Esophagus (tissue), 2 donors: Measurements from ENCODE around the gene AJAP1. TPM values are rescaled to one million over a fixed set of nuclear protein-coding genes. Genes with fewer than 3 reads are reported as not detected.

Source experiments
- H3K27ac ChIP-seq, 2 donors: one replicate each; pipeline ENCODE4 v1.5.1; 2013; ENCODE audit warnings: low read depth in 2 of 2, mild to moderate bottlenecking in 2 of 2, inconsistent platforms in 1 of 2, low read length in 1 of 2, moderate library complexity in 1 of 2
- H3K27me3 ChIP-seq, 2 donors: one replicate each; pipeline ENCODE4 v1.6.1; 2013; ENCODE audit warnings: low read length in 2 of 2, control low read depth in 1 of 2, mild to moderate bottlenecking in 1 of 2; ENCODE audit not compliant: insufficient read depth in 2 of 2, control insufficient read depth in 1 of 2
- H3K36me3 ChIP-seq, 2 donors: one replicate each; pipeline ENCODE4 v1.6.1; 2013; ENCODE audit warnings: low read length in 1 of 2; ENCODE audit not compliant: control insufficient read depth in 2 of 2, insufficient read depth in 2 of 2
- H3K4me1 ChIP-seq, 2 donors: one replicate each; pipeline ENCODE4 v1.6.1; 2013; ENCODE audit warnings: low read length in 1 of 2; ENCODE audit not compliant: control insufficient read depth in 2 of 2, insufficient read depth in 2 of 2
- H3K4me3 ChIP-seq, 2 donors: one replicate each; pipeline ENCODE4 v1.5.1; 2013; ENCODE audit warnings: low read length in 2 of 2, mild to moderate bottlenecking in 2 of 2, low read depth in 1 of 2, moderate library complexity in 1 of 2
- H3K9me3 ChIP-seq, 2 donors: one replicate each; pipeline ENCODE4 v1.6.1; 2013; ENCODE audit warnings: mild to moderate bottlenecking in 2 of 2, low read depth in 1 of 2, low read length in 1 of 2, moderate library complexity in 1 of 2; ENCODE audit not compliant: control insufficient read depth in 2 of 2, insufficient read depth in 1 of 2
- WGBS, 2 donors: extraction: QIAGEN DNeasy Blood & Tissue Kit; methylation state at CpG; one replicate each; pipeline ENCODE4 v1.1.7; 2013; 5-methylcytosine and 5-hydroxymethylcytosine counted together
- polyA plus RNA-seq, 2 donors: library from polyadenylated mRNA; stranded (reverse); fragments of 200-250 nt; gene quantifications; one replicate each; pipeline ENCODE4 v1.2.3, GENCODE V29; 2013
- donor health status: healthy with polysubstance abuse.
- donor health status: Bipolar disorder and iron deficiency.

AJAP1 gene
- polyA plus RNA-seq, 2 donors, result 0.10 to 0.12 TPM

GRCh38 chr1:4674117-4674516 is 19.7 kb downstream of the AJAP1 start:
- WGBS, 2 donors, result 66 to 79% methylated on average over 5 of the region's 5 CpGs
- no peaks in the 10 kb centered on the region for H3K27me3 ChIP-seq
- H3K36me3 ChIP-seq, result no peaks in the 10 kb centered on the region
- no peak overlapping the region for H3K27ac ChIP-seq
- no peaks in the 10 kb centered on the region for H3K4me1 ChIP-seq
- H3K4me3 ChIP-seq, result no peak overlapping the region
- peaks cover 0 to 6% of the 10 kb centered on the region in 2 donors for H3K9me3 ChIP-seq

DNA sequence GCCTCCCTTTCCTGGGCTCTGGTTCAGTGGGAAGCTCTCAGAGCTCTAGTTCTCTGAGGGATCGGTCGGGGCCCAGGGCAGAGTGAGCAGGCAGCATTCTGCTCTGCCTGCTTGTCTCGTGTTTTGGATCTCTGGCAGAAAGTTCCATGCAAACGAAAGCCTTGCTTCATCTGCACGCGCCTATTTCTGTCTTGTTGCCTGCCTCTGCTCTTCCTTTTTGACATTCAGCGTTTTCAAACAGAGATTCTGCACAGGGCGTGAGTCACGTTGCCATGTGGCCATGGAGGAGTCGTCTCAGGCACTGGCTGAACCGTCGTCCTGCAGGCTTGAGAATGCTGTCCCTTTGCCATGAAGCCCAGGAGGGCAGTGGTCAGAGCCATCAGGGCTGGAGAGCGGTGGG is 20.3 kb downstream of the AJAP1 start:
- Histone ChIP-seq H3K36me3 (no peaks in the 10 kb centered on the region), H3K27me3 (no peaks in the 10 kb centered on the region), H3K9me3 (peaks cover 0 to 6% of the 10 kb centered on the region in 2 donors), H3K4me1 (no peaks in the 10 kb centered on the region), H3K4me3 (no peak overlapping the region), H3K27ac (no peak overlapping the region)
- 88 to 92% methylated on average over 13 of the region's 13 CpGs for WGBS, 2 donors

- Histone ChIP-seq H3K4me1 (no peaks in the 10 kb centered on the region), H3K27me3 (no peaks in the 10 kb centered on the region), H3K4me3 (no peak overlapping the region), H3K36me3 (no peaks in the 10 kb centered on the region), H3K27ac (no peak overlapping the region), H3K9me3 (peaks cover 0 to 6% of the 10 kb centered on the region in 2 donors)
- WGBS, 2 donors, result 79 to 80% methylated on average over 21 of the region's 21 CpGs
These were observed 21.2 kb downstream of the AJAP1 start for GRCh38 chr1:4675454-4676186.

DNA sequence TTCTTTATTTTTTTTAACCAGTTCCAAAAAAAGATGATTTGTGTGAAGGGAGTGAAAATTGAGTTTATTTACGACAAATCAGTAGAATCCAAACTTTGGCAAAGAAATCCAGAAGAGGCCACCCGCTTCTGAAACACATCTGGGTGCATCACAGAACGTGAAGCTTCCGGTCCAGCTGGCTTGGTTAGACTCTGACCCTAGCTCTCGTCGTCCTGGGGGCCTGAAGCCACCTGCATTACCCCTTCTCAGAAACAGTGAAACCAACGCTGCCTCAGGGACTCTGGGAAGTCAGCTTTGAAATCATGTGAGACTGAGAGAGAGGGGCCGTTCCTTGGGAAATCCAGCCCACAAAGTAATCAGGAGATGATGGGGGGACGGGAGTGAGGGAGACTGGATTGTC is 21.8 kb downstream of the AJAP1 start:
- no peak overlapping the region for H3K4me3 ChIP-seq
- no peaks in the 10 kb centered on the region for H3K4me1 ChIP-seq
- 66 to 78% methylated on average over 9 of the region's 9 CpGs for WGBS, 2 donors

DNA sequence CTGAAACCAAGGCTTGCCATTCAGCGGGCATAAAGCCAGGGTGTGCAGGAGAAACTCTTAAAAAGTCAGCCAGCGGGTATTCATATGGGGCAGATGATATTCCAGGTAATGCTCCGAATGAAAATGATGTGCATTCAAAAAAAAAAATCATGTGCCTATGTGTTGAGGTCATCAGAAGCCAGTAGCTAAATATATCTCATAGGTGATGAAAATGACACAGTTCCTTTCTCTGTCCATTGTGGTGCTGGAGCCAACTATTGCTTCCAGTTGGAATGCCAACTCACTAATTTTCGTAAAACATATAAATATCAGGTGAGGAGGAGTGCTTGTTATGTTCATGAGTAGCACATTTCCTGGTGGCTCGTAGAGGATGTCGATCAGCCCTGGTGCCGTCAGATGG is 23.2 kb downstream of the AJAP1 start:
- Histone ChIP-seq H3K27ac (no peak overlapping the region), H3K4me3 (no peak overlapping the region), H3K27me3 (no peaks in the 10 kb centered on the region), H3K9me3 (peaks cover 6 to 9% of the 10 kb centered on the region in 2 donors), H3K36me3 (no peaks in the 10 kb centered on the region), H3K4me1 (no peaks in the 10 kb centered on the region)
- WGBS, 2 donors, result 76 to 91% methylated on average over 7 of the region's 7 CpGs

More for the DNA sequence above, 21.8 kb downstream of the AJAP1 start:
- Histone ChIP-seq H3K9me3 (peaks cover 2 to 6% of the 10 kb centered on the region in 2 donors), H3K27me3 (no peaks in the 10 kb centered on the region), H3K36me3 (no peaks in the 10 kb centered on the region), H3K27ac (no peak overlapping the region)

- Histone ChIP-seq H3K27ac (no peak overlapping the region), H3K4me3 (no peak overlapping the region), H3K4me1 (no peaks in the 10 kb centered on the region), H3K9me3 (peaks cover 6 to 12% of the 10 kb centered on the region in 2 donors), H3K36me3 (no peaks in the 10 kb centered on the region), H3K27me3 (no peaks in the 10 kb centered on the region)
- 51 to 90% methylated on average over 3 of the region's 3 CpGs for WGBS, 2 donors
These were observed 23.8 kb downstream of the AJAP1 start for GRCh38 chr1:4678066-4678717.

DNA sequence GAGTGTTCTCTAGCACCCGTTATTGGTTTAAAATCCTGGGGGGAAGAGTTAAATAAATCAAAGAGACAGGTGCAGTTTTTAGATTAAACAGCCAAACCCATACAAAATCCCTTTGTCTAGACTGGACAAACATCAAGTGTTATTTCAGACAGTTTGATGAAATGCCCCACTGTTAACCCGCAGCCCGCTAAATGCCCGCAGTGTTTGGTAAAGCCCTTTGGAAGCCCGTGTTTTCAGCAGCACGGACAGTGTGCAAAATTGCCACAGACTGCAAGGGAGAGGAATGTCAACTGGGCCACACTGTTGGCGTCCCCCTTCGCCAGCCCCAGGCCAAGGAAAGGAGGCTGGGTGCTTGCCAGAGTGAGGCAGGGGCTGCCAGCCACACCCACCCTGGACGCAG is 26.6 kb downstream of the AJAP1 start:
- Histone ChIP-seq H3K27me3 (no peaks in the 10 kb centered on the region), H3K4me3 (no peak overlapping the region), H3K4me1 (no peaks in the 10 kb centered on the region), H3K27ac (no peak overlapping the region), H3K36me3 (no peaks in the 10 kb centered on the region), H3K9me3 (peaks cover 6 to 12% of the 10 kb centered on the region in 2 donors)
- WGBS, 2 donors, result 43 to 53% methylated on average over 9 of the region's 9 CpGs

GRCh38 chr1:4682607-4683220 is 28.3 kb downstream of the AJAP1 start:
- Histone ChIP-seq H3K9me3 (peaks cover 6 to 12% of the 10 kb centered on the region in 2 donors), H3K27ac (no peak overlapping the region), H3K4me3 (no peak overlapping the region), H3K27me3 (no peaks in the 10 kb centered on the region), H3K4me1 (no peaks in the 10 kb centered on the region), H3K36me3 (no peaks in the 10 kb centered on the region)
- 80 to 85% methylated on average over 2 of the region's 2 CpGs for WGBS, 2 donors

DNA sequence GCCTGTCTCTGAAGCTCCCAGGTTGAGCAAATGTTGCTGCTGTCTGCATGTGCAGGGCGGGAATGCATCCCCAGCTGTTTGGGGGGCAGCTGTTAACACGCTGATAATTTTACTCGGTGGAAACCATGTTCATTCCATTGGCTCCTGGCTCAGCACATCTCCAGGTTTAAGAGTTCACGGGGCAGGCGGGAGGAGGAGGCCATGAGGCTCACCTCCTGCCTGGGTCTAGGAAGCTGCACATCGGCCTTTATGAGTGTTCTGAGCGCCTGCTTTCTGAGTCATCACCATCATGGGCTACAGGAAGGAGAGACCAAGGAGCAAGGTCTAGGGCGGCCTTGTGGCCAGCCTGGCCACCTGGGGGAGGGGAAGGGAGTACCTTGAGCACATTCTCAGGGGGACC is 29.7 kb downstream of the AJAP1 start:
- 69 to 75% methylated on average over 8 of the region's 8 CpGs for WGBS, 2 donors
- H3K9me3 ChIP-seq, result peaks cover 6% of the 10 kb centered on the region in 2 donors
- H3K27ac ChIP-seq, result no peak overlapping the region
- no peak overlapping the region for H3K4me3 ChIP-seq
- no peaks in the 10 kb centered on the region for H3K27me3 ChIP-seq
- H3K4me1 ChIP-seq, result no peaks in the 10 kb centered on the region
- H3K36me3 ChIP-seq, result no peaks in the 10 kb centered on the region
